HG03060 (cell line): Measurements from ENCODE around the gene ATP13A3.
"Not testable (repeated sequence)": the region's sequence is repeated elsewhere in the genome, so short reads cannot be mapped to it uniquely, and the experiment has no call there.

ENCODE experiments used
- ATAC-seq: cut with Tn5 transposase; IDR thresholded peaks from one replicate; pipeline ENCODE4 v1.9.1; 2021; ENCODE audit warnings: low read depth, moderate number of reproducible peaks; ENCODE audit not compliant: unreplicated experiment

ATP13A3 gene

GRCh38 chr3:194486540-194487288 is at the start of gene ATP13A3:
TSS of gene ATP13A3 (minus strand) at chr3:194487002. CDS start at chr3:194462190, 24,812 bp downstream.
- ATAC-seq = peak; percentile 37

- not testable (repeated sequence) for ATAC-seq
Measured at GRCh38 chr3:194535199-194535598, 48.4 kb upstream of the ATP13A3 start.

- no peak for ATAC-seq
Measured at GRCh38 chr3:194534243-194534642, 47.4 kb upstream of the ATP13A3 start.

GRCh38 chr3:194532591-194532990 is 45.8 kb upstream of the ATP13A3 start:
- ATAC-seq = no peak

- no peak for ATAC-seq
Measured at GRCh38 chr3:194527726-194528125, 40.9 kb upstream of the ATP13A3 start.

GRCh38 chr3:194526164-194526563 is 39.4 kb upstream of the ATP13A3 start:
- no peak for ATAC-seq

- no peak for ATAC-seq
Measured at GRCh38 chr3:194522579-194523046, 35.8 kb upstream of the ATP13A3 start.

- ATAC-seq = no peak
Measured at GRCh38 chr3:194521510-194522260, 34.9 kb upstream of the ATP13A3 start.

GRCh38 chr3:194520682-194521162 is 33.9 kb upstream of the ATP13A3 start:
- ATAC-seq = not testable (repeated sequence)

- not testable (repeated sequence) for ATAC-seq
Measured at GRCh38 chr3:194520201-194520600, 33.4 kb upstream of the ATP13A3 start.

- no peak for ATAC-seq
Measured at GRCh38 chr3:194518652-194519051, 31.9 kb upstream of the ATP13A3 start.

- ATAC-seq = no peak
Measured at GRCh38 chr3:194517333-194517732, 30.5 kb upstream of the ATP13A3 start.

GRCh38 chr3:194514626-194515025 is 27.8 kb upstream of the ATP13A3 start:
- ATAC-seq = no peak

GRCh38 chr3:194512895-194513601 is 26.2 kb upstream of the ATP13A3 start:
- ATAC-seq = no peak

- no peak for ATAC-seq
Measured at GRCh38 chr3:194508491-194509453, 22.0 kb upstream of the ATP13A3 start.

- ATAC-seq = no peak
Measured at GRCh38 chr3:194507571-194507970, 20.8 kb upstream of the ATP13A3 start.

GRCh38 chr3:194505791-194506415 is 19.1 kb upstream of the ATP13A3 start:
- ATAC-seq = no peak

- no peak for ATAC-seq
Measured at GRCh38 chr3:194504861-194505260, 18.1 kb upstream of the ATP13A3 start.

- ATAC-seq = no peak
Measured at GRCh38 chr3:194504146-194504545, 17.3 kb upstream of the ATP13A3 start.
